Measurements from ENCODE around the gene GRID1.

Gene GRID1

GRCh38 chr10:86231796-86232560 is 134.6 kb downstream of the GRID1 start:
- no peak for DNase-seq (ENCODE audit: low spot score)
- TF ChIP-seq, protein P1, sequence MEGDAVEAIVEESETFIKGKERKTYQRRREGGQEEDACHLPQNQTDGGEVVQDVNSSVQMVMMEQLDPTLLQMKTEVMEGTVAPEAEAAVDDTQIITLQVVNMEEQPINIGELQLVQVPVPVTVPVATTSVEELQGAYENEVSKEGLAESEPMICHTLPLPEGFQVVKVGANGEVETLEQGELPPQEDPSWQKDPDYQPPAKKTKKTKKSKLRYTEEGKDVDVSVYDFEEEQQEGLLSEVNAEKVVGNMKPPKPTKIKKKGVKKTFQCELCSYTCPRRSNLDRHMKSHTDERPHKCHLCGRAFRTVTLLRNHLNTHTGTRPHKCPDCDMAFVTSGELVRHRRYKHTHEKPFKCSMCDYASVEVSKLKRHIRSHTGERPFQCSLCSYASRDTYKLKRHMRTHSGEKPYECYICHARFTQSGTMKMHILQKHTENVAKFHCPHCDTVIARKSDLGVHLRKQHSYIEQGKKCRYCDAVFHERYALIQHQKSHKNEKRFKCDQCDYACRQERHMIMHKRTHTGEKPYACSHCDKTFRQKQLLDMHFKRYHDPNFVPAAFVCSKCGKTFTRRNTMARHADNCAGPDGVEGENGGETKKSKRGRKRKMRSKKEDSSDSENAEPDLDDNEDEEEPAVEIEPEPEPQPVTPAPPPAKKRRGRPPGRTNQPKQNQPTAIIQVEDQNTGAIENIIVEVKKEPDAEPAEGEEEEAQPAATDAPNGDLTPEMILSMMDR (IDR thresholded peaks at IDR 0.05; ENCODE audit: extremely low read depth, insufficient read depth, missing control alignments): no peak
- in situ Hi-C loops (cut with MboI; ENCODE audit: low pct_unique_long_range_greater_than_20kb, low sequenced_read_pairs, unreplicated experiment): no loop called here

GRCh38 chr10:86230557-86231180 is 135.9 kb downstream of the GRID1 start:
- in situ Hi-C loops (cut with MboI; ENCODE audit: low pct_unique_long_range_greater_than_20kb, low sequenced_read_pairs, unreplicated experiment): no loop called here
- TF ChIP-seq, protein P1 (IDR thresholded peaks at IDR 0.05; ENCODE audit: extremely low read depth, insufficient read depth, missing control alignments): no peak

DNA sequence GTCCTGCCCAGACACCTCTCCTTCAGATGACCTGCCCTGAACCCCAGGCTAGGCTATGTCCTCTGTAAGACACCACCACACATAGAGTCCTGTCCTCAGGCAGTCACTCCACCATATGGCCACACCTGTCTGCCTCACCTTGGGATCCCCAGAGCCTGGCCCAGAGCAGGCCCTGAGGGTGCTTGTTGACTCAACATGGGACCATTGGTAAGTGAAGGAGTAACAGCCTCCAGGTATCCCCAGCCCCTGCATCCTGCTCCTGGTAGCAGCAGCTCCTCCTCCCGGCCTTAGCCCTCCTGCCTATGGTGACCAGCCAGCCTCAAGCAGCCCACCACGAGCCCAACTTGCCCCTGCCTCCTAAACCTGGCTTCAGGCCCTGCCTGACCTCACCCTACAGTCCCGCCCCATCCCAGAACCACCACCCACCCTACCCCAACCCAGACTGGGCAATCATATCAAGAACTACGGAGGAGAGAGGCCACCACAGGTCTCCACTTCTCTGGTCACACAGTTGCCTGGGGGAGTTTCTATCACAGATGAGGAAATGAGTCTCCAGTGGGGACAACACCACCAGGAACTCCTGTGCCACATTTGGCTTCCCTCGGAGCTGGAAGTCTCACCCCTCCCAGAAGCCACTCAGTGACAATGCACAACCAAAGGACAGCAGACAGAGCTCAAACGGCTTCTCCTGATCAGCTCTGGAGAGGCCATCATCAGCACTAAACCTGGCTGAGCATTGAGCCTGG is 136.6 kb downstream of the GRID1 start:
- in situ Hi-C loops (cut with MboI; ENCODE audit: low pct_unique_long_range_greater_than_20kb, low sequenced_read_pairs, unreplicated experiment): no loop called here
- DNase-seq (ENCODE audit: low spot score): no peak
- TF ChIP-seq, protein P1 (IDR thresholded peaks at IDR 0.05; ENCODE audit: extremely low read depth, insufficient read depth, missing control alignments): no peak

More at GRCh38 chr10:86230557-86231180, 135.9 kb downstream of the GRID1 start:
- DNase-seq (ENCODE audit: low spot score): no peak

DNA sequence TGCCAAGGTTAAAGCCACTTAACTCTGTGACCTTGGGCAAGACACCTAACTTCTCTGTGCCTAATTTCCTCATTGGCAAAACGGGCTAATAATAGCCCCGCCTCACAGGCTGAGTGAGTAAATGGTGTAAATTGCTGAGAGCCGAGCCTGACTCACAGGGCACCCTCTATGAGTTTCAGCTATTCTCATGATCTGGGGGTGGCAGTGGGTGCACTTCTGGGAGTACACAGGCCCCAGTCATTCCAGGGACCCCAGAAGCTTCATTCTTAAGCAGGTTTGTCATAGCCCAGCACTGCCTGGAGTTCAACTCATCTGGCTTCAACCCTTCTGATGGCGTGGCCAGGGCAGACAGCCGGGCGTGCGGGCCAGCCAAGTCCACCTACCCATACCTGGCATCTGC is 137.2 kb downstream of the GRID1 start:
- in situ Hi-C loops (cut with MboI; ENCODE audit: low pct_unique_long_range_greater_than_20kb, low sequenced_read_pairs, unreplicated experiment): no loop called here
- TF ChIP-seq, protein P1 (IDR thresholded peaks at IDR 0.05; ENCODE audit: extremely low read depth, insufficient read depth, missing control alignments): no peak
- DNase-seq (ENCODE audit: low spot score): no peak

GRCh38 chr10:86227501-86228258 is 138.9 kb downstream of the GRID1 start:
- in situ Hi-C loops (cut with MboI; ENCODE audit: low pct_unique_long_range_greater_than_20kb, low sequenced_read_pairs, unreplicated experiment): no loop called here
- TF ChIP-seq, protein P1 (IDR thresholded peaks at IDR 0.05; ENCODE audit: extremely low read depth, insufficient read depth, missing control alignments): no peak
- no peak for DNase-seq (ENCODE audit: low spot score)

DNA sequence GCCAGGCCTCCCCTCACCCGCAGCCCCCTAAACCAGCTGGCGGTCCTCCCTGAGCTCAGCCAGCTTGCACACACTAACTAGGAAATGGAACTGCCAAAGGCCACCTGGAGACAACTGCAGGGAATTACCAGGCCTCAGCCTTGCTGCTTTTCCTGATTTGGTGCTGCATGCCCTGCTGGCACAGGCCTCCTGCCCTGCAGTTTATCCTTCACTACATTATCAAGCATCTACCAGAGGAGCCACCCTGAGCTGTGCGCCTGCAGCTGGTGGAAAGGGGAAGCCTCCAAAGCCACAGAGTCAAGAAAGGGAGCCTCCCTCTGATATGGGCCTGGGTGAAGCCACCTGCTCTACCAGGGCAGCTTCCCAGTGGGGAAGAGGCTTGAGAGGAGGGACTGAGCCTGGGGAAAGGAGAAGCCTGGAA is 139.8 kb downstream of the GRID1 start:
- DNase-seq (ENCODE audit: low spot score): no peak
- in situ Hi-C loops (cut with MboI; ENCODE audit: low pct_unique_long_range_greater_than_20kb, low sequenced_read_pairs, unreplicated experiment): no loop called here
- TF ChIP-seq, protein P1 (IDR thresholded peaks at IDR 0.05; ENCODE audit: extremely low read depth, insufficient read depth, missing control alignments): no peak
